Measurements from ENCODE around the gene PRKAG1.

Gene PRKAG1

DNA sequence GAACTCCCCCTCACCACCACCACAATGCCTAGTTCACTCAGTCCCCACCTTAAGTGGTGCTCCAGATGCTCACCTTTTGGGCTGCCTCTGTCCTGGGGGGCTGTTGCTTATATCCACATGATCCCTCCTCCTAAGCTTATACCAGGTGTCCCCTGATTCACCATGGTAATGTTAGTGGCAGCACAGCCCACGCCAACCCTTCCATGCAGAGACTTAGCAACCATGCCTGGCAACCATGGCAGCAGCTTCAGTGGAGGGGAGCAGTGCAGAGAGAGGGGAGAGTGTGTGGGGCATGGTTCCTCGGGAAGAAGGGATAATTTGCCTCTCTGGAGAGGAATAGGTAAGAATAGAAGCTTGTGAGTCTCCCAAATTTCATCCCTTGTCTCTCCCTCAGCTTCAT, 18.2 kb downstream of the PRKAG1 start:
- DNase-seq = no peak

DNA sequence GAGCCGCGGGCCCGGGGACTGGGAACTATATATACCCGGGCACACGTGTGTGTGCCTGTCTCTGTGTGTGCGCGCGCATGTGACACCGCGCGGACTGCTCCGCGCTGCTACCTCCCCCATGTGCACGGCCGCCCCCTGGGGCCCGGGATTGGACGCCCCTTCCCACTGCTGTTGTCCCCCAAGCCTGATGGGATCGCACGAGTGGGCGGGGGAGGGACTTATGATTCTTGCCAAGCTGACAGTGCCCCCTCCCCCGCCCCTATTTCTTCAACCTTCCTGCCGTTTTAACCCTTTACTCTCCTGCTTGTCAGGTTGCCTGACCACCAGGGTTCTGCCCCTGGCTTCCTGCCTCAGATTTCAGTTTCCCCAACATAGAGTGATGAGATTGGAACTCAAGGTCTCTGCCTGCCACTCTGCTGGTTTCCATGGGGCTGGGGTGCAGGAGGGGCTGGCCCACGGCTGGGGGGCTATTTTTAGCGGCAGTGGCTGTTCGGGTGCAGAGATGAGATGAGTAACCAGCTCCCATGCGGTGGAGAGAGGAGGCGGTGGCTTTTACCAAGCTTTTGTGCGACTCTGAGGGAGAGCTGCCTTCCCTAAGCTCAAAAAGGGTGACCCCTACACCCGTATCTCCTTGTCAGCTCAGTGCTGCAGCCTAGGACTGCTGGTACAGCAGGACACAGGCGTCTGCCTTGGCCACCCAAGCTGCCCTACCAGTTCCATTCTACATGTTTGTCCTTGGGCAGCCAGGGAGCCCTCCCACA, 19.0 kb downstream of the PRKAG1 start, which contains the start of gene DDN:
Gene DDN (minus strand): TSS at position 5 of the 761 bp plus-strand sequence. CDS start 88 bp downstream, outside the sequence.
- DNase-seq = no peak

DNA sequence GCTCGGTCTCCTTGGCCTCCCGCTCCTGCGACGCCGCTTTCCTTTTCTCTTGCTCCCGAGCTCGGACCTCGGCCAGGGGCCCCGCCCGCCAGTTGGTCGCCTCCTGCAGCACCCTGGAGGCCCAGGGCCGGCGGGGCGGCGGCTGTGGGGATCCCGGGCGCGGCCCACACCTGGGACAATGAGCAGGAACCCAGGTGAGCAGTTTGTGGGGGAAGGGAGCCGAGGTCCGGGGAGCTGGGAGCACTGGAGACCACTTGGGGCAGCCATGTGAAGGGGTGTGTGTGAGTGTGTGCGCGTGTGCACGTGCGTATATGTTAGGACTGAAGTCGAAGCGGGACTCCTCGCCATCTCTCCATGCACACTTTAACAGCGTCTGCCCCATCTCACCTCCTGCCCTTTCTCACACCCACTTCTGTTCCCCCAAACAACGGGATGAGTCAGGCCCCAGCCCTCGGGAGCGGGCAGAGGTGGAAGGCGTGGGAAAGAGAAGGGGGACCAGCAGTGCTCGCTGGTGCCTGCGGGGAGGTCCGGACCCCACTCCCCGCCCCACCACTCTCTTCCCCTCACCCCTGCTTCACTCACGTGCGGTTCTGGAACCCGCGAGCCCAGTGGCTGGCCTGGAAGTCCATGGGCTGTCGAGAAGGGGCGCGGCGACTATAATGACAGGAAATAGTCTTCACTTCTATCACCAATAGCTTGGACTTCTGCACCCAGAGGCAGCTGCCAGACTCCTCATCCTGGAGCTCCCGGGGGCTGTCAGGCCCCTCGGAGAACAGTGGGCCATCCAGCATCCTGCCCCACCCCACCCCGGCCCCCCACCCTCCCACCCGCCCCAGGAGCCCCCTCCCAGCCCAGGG, 19.9 kb downstream of the PRKAG1 start:
- DNase-seq = no peak

DNA sequence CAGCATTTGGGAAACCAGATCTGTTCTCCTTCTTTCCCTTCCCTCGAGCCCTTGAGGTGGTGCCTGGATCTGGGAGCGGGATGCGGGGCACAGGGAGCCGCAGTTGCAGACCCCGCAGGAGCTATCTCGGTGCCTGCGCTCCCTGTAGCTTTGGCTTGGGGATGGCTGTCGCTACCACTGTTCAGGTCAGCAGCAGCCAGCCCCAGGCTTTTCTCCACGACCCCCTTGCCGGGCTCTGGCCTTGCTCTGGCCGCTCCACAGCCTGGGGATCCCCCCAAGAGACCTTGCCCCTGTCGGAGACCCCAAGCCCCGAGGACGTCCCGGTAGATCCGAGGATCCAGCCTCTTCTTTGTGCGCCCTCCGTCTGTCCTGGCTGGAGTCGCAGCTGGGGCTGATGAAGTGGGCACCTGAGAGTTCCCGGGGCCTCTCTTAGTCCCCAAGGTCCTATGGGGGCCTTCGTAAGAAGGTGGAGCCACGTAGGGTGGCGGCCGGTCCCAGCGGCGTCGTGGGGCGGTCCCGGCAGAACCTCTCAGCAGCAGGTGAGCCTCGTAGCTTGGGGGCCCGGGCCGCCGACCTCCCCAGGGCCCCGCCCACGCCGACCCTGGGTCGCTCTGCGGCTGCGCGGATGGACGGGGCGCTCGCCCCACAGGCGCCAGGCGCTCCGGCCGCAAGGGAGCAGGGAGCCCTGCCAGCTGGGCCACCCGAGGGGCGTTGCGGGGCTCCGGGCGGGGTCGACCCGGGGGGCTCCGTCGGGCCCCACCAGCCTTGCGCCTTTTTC, 20.7 kb downstream of the PRKAG1 start:
- DNase-seq = peak; percentile 11

DNA sequence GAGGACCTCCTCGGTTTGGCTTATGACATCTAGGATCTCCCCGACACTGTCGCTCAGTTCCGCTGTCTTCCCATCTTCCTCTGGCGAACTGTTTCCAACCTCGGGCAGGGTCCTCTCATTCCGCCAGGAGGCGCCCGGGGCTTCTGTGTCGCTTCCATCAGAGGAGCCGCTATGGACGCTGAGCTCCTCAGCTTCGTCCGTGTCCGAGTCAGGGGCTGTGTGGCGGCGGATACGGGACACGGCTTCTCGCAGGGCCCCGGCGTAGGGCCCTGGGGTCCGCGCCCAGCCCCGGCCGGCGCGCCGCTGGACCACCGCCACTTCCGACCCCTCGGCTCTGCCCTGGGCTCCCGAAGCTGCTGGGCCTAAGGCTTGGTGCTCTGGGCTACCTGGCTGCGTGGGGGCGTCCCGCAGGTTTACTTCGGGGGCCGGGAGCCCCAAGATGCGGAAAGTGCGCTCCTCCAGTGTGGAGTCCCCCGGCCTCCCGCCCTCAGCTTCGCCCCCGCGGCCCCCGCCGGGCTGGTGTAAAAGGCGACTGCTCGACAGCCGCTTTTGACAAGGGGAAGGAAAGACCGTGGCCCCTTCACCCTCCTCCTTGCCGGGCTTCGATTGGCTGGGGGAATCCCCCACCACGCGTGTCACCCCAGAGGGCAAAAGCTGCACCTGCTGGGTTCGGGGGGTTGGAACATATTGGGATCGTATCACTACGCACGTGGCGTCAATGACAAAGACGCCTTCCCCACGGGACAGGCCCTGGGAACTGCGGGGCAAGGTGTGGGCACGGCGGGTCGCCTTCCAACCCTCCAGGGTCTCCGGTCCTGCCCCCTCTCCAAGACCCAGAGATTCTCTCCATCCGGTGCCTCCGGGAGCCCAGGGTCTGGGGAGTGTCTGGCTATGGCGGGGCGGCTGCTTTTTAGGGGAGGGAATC, 21.5 kb downstream of the PRKAG1 start:
- DNase-seq = peak; percentile 28

DNA sequence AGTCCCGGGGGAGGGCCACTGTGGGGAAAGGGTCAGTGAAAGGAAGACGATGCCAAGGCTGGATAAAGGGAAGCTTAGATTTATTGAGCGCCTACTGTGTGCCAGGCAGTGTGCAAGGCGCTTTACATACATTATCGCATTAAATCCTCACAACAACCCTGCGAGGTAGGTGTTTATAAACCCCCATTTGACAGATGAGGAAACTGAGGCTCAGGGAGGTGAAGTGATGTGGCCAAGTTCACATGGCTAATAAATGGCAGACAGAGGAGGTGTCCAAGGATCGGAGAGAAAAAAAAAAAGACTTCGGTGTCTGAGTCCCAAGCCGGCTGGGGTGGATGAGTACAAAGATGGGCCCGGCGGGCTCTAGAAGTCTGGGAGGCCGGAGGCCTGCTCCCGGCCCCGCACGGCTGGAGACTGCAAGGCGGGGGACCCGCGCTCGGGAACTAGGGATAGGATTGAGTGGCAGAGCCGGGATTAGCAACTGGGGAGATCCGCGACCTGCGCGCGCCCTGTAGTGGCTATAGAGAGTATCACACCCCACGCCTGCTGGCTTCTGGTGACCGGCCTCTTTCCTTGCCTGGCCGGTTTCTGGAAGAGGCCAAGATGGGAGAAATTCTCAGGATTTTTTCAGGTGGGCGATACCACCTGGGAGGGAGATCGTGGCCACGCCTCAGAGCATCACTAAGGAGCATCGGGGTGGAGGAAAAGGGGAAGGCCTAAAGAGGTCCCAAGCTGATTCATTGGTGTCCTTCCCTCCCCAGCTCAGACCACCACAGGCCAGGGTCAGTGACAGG, 23.3 kb downstream of the PRKAG1 start:
- DNase-seq = peak; percentile 39

DNA sequence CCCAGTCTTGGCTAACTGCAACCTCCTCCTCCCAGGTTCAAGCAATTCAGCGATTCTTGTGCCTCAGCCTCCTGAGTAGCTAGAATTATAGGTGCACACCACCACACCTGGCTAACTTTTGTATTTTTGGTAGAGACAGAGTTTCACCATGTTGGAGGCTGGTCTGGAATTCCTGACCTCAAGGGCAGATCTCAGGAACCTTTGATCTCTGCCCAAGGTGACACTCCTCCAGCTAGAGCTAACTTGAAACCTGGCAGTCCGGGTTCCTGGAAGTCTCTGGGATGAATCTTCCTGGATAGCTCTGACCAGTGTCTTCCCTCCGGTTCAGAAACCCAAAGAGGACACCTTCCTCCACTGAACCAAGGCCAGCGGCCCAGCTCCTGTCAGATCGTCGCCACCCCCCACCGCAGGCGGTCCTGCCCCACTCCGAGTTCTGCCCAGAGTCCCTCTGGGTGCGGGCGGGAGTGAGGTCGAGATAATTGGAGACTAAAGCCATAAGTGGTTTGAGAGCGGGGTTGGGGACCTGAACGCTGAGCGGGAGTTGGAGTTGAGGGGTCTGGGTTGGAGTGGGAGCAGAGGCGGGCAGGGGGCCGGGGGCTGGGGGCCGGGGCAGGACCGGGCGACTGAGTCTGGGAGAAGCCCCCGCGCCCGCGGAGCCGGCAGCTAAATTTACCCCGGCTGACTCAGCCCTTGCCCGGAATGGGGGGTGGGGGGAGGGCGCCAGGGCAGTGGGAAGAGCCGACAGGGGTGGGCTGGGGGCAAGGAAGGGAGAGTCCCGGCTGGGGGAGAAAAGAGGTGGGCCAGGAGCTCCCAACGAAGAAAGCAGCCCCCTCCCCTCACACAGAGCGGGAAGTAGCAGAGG, 24.1 kb downstream of the PRKAG1 start:
- no peak for DNase-seq

DNA sequence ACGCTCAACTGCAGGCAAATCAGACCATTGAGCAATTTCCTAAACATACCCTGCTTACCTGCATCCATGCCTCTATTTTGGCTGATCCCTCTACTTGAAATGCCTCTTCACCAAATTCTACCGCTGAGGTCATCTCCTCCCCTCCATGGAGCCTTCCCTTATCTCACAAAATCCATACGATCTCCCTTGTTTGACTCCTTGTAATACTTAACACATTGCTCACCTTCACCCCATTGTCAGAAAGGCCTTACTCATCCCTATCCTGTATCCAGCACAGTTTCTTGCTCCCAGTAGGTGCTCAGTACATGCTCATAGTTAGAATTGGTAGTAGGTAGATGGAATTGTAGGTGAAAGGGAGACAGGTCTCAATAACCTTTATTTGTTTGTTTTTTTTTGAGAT, 24.8 kb downstream of the PRKAG1 start:
- DNase-seq = no peak

DNA sequence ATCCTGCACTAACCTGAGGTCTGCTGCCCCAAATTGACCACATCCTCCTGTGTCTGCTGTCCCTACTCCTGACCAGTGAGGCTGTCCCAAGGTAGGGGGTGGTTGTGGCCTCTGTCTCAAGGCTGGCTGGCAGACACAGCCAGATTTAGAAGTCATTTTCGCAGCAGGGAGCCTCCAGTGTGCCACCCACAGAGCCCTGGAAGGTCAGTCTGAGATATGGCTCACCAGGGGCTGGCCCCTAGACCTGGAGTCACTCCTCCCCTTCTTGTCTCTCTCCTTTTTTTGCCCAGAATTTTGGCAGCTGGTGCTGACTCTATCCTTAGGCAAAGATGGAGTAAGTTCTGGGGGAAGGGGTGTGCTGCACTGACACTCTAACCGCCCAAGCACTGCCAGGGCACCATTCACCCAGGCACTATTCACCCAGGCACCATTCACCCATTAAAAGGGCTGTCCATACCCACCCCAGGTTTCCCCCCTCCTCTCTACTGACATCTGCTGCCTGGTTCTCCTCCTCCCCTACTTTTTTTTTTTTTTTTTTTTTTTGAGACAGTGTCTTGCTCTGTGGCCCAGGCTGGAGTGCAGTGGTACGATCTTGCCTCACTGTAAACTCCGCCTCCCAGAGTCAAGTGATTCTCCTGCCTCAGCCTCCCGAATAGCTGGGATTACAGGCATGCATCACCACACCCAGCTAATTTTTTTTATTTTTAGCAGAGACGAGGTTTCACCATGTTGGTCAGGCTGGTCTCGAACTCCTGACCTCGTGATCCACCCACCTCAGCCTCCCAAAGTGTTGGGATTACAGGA, 27.1 kb downstream of the PRKAG1 start:
- DNase-seq = no peak

DNA sequence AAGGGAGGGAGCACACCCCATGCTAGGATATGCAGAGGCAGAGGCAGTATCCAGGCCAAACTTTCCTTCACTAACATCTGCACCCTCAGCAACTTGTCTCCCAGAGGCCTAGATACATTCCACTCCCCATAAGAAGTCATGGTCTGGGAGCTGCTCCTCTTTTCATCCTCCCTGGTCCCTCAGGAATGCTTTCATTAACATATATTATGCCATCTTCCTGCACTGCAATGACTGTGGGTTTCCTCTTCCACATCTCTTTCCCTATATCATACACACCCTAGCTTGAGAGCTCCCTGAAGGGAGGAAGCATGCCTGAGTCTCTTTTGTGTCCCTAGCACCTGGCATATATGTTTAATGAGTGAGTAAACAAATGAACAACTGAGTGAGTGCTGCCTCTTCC, 28.0 kb downstream of the PRKAG1 start:
- peak; percentile 19 for DNase-seq

DNA sequence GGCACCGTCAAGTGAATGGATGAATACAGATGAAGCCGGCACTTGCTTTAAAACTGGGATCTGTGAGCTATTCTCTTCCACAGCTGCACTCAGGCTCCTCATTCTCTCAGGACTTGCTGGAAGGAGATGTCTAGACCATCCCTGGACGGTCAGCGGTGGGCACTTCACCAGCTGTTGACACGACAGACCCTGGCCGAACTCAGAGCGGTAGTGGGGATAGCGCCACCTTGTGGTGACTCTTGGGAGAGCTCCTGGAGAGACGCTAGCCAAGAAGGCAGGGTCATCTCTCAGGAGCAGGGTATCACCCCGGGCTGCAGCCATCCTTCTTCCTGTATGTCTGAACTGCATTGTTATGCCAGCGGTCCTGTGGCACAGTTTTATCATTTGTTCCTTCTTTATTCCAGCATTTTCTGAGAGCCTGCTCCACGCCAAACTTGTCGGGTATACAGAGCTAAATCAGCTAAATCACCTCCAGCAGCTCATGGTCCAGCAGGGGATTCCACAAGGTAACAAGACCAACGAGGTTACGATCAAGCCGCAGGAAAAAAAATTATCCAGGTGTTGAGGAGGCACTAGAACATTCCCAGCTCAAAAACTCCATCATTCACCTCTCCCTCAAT, 30.4 kb downstream of the PRKAG1 start:
- no peak for DNase-seq

DNA sequence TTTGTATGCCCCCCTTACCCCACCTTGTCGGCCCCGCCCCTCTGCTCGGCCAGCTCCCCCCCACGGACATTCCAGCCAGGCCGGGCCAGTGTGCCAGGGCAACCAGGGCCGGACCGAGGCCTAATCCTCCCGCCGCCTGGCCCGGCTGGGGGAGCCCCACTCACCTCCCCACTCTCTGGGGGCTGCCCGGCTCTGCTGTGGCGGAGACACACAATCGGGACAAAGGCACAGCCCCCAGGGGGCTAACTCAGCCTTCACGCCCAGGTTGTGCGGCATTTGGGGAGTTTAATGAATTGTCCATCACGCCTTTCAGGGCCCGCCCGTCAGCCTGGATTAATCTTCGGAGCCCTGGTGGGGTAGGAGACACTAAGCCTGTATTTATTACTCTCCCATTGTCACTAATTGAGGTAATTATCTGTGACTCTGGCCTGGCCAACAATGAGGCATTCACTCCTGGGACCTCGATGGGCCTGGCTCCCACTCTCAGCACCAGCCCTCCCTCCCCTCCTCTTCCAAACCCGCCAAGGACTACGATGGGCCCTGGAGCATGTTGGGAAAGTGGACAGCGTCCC, 31.8 kb downstream of the PRKAG1 start:
- DNase-seq = no peak

DNA sequence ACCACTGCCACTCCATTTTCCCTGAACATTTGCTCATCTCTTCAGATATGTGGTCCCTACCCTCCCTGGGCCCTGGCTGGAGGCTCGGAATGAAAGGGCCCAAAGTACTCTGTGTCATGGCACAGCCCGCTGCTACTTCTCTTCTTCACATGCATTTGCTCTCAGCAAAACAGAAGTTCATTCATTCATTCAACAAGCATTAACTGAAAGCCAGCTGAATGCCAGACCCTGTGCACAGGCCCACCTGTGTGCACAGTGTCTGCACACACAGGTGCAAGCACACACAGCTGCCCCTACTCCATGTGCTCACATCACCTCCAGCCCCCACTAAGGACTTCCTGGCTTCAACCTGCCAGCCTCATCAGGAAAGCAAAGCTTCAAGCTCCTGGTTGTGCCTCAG, 32.7 kb downstream of the PRKAG1 start:
- DNase-seq = no peak

DNA sequence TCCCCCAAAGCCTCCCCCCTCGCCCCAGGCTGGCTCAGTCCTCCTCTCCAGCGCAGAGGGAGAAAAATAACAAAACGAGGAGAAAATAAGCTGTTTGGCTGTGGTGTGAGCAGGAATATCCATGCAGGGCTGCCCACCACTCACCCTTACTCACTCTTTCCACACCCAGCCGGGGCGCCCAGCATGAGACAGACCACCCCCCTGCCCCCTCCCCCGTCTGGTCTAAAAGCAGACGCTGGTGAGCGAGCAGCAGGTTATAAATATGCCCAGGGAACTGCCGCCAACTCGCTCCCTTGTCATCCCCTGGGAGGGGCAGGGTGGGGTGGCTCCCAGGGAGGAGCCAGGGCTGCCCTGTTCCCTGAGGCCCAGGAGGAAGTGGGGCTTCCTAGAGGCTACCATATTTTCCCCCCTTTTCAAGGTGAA, 33.1 kb downstream of the PRKAG1 start:
- DNase-seq = no peak

DNA sequence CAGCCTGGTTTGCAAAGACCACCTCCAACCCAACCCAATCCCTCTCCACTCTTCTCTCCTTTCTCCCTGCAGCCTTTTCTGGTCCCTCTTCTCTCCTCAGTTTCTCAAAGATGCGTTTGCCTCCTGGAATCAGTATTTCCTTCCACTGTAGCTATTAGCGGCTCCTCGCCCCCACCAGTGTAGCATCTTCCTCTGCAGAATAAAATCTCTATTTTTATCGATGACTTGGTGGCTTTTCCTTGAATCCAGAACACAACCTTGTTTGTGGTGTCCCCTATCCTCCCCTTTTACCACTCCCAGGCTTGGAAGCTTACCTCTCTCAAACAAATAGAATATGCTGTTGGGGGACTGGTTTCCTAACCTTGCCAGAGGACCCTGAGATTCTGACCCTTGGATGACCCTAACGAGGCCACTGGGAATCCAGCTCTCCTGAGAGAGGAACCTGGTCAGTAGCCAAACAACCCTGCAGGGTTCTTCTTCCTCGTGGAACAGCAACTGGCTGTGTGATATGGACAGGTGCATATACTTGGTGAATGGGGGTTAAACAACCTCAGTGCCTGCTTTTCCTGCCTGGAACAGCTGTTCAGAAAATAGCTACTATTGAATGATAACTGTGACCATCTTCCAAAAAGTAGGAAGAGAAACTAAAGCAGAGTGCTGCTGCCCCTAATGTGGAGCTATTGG, 36.0 kb downstream of the PRKAG1 start:
- no peak for DNase-seq

DNA sequence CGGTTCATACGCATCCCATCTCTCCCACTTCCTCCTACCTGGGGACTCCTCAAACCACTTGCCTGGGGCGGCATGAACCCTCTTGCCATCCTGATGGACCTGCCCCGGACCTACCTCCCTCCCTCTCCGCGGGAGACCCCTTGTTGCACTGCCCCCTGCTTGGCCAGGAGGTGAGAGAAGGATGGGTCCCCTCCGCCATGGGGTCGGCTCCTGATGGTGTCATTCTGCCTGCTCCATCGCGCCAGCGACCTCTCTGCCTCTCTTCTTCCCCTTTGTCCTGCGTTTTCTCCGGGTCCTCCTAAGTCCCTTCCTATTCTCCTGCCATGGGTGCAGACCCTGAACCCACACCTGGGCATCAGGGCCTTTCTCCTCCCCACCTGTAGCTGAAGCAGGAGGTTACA, 36.8 kb downstream of the PRKAG1 start:
- DNase-seq = no peak

DNA sequence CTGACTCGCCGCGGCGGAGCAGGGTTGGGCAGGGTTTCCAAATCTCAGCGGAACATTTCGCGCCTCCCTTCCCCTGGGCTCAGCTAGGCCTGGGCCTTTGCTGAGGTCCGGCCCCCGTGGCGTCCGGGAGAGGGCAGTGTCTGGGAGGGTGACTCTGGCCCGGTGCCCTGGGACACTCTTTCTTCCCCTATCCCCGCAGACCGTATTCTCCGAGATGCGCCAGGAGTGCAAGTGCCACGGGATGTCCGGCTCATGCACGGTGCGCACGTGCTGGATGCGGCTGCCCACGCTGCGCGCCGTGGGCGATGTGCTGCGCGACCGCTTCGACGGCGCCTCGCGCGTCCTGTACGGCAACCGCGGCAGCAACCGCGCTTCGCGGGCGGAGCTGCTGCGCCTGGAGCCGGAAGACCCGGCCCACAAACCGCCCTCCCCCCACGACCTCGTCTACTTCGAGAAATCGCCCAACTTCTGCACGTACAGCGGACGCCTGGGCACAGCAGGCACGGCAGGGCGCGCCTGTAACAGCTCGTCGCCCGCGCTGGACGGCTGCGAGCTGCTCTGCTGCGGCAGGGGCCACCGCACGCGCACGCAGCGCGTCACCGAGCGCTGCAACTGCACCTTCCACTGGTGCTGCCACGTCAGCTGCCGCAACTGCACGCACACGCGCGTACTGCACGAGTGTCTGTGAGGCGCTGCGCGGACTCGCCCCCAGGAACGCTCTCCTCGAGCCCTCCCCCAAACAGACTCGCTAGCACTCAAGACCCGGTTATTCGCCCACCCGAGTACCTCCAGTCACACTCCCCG, 37.4 kb downstream of the PRKAG1 start:
- no peak for DNase-seq

All from NCI-H345 (cell line).